Erythroblast (primary cell): ENCODE results near the gene CCNY.
"Not testable (repeated sequence)": the region's sequence is repeated elsewhere in the genome, so short reads cannot be mapped to it uniquely, and the experiment has no call there.

ENCODE experiments used
- DNase-seq, 2 experiments: peaks; one replicate each; lab custom pipeline; 2025; lab: John Stamatoyannopoulos, UW
- GATA1 ChIP-seq: IDR thresholded peaks from 2 replicates; pipeline ENCODE4 v1.6.1; 2011; ENCODE audit warnings: low read depth, mild to moderate bottlenecking, control low read depth, low read length, moderate library complexity
- POLR2A ChIP-seq: IDR thresholded peaks from 2 replicates; pipeline ENCODE4 v1.6.1; 2011; ENCODE audit warnings: mild to moderate bottlenecking, low read length

Gene CCNY

DNA sequence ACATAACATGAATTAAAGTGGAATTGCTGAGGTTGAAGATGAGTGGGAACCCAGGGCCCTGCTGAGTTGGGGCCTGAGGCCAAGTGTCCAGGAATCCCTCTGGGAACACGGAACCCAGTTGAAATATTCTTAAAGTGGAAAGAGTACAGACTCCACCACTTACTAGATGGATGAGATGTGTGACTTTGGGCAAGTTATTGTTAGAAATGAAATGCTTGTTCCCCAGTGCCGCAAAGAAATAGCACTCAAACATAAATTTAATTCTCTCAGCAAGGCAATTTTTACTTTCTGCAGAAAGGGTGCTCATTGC is 54.5 kb downstream of the CCNY start:
- TF ChIP-seq GATA1 (no peak), POLR2A (no peak)
- DNase-seq, result no peak

DNA sequence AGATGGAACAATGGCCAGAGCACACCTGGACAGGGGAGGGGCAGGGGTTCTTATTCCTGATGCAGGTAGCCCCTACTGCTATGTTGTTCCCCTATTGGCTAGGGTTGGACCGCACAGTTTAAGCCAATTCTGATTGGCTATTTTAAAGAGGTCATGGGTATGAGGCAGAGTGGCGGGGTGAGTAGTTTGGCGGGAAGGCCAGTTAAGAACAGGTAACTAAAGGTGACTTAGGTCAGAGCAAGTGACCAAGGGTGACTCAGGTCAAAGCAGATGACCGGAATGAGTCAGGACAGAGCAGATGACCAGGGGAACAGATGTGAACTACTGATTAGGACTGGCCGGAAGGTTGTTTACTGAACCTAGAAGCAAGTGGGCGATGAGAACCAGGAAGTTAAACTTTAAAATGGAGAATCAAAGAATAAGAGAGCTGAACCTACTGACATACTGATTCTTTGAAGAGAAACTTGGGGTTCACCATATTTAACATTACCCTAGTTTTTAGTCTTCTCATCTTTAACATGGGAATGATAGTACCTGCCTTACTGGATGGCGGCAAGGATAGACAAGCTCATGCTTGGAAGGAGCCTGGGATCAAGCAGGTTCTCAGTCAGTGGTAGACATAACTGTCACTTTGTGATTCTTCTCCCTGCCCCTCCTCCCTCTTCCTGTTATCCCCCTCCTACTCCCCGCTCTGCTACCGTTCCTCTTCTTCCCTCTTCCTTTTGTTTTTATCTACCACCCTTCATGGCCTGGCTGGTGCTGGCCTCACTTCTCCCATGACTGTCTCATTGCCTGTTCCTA is 55.0 kb downstream of the CCNY start:
- DNase-seq, result peak; percentile 13 to 45
- TF ChIP-seq POLR2A (no peak), GATA1 (no peak)

DNA sequence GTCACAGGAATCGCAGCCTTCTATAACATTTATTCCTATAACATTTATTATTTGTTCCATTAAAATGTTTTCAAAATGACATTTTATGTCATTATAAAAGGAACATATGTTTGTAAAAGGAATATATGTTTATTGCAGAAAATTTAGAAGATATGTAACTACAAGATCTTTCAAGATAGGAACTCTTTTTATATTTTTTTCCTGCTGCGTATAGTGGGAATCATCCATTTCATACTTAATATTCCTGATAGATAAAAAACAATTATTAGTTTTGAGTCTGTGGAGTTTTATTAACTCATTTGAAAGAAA is 55.6 kb downstream of the CCNY start:
- DNase-seq, result no peak
- no peak for TF ChIP-seq POLR2A
- no peak for TF ChIP-seq GATA1

DNA sequence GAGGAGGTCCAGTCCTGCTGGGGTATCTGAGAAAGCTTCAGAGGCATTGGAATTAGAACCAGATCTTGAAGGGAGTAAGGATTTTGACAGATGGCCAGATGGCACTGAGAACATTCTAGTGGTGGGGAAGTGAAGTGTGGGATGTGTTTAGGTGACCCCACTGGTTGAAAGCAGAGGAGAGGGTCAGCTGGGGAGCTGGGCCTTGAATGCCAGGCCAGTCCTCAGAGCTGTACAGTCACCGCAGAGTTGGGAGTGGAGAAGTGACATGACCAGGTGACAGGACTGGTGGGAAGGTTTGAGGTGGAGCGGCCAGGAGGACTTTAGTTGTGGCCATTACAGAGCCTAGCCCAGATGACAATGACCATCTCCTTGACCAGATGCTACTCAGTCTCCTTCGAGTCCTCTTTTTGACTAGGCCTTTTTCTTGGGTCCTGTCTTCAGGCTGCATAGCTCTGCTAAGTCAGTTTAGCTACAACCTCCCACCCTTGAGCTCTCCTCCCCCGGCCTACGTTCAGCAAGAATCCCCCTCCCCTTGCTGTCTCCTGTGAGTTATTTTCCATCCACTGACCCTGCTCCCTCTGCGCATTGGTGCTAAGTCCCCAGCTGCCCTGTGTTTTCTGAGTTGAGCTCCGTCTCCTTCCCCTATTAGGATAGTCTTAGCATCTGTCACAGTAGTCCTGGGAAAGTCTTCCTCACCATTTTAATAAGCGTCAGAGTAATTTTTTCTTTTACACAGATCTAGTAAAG is 56.3 kb downstream of the CCNY start:
- DNase-seq, result no peak
- TF ChIP-seq POLR2A, result no peak
- no peak for TF ChIP-seq GATA1

DNA sequence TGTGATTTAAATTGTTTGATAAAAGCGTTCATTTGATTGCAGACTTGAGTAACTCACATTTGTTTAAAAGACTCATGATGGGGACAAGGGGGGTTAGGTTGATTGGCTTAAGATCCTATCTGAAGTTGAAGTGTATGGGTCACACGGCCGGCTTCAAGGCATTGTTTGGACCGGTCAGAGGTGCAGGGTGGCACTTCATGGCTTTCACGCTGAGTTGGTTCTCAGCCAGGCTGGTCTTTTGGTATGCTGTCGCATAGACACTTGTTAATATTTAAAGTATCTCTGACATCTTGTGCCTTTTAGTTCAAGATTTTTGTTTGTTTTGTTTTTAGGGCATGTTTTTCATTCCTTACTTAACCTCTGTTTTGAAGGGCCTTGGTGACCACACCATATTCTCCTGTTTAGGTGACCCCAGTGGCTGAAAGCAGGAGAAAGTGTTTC is 58.1 kb downstream of the CCNY start:
- no peak for DNase-seq
- TF ChIP-seq POLR2A (no peak), GATA1 (no peak)

DNA sequence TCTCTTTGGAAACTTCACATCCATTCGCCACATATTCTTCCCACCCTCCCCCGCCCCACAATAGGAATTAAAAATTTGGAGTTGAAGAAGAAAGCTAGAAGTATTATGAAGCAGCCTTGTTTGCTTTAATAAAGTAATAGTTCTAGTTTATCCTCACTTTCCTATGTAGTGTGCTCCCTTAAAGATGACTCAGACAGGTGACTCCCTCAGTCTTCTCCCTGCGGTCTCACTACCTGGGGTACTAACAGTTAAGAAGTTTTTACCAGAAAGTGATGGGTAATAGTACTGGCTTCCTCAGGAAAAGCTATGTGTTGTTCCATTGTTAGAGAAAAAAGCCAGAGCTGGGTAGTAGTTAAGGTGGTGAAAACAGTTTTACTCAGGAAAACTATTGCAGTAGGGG is 58.6 kb downstream of the CCNY start:
- no peak for DNase-seq
- TF ChIP-seq GATA1 (no peak), POLR2A (no peak)

DNA sequence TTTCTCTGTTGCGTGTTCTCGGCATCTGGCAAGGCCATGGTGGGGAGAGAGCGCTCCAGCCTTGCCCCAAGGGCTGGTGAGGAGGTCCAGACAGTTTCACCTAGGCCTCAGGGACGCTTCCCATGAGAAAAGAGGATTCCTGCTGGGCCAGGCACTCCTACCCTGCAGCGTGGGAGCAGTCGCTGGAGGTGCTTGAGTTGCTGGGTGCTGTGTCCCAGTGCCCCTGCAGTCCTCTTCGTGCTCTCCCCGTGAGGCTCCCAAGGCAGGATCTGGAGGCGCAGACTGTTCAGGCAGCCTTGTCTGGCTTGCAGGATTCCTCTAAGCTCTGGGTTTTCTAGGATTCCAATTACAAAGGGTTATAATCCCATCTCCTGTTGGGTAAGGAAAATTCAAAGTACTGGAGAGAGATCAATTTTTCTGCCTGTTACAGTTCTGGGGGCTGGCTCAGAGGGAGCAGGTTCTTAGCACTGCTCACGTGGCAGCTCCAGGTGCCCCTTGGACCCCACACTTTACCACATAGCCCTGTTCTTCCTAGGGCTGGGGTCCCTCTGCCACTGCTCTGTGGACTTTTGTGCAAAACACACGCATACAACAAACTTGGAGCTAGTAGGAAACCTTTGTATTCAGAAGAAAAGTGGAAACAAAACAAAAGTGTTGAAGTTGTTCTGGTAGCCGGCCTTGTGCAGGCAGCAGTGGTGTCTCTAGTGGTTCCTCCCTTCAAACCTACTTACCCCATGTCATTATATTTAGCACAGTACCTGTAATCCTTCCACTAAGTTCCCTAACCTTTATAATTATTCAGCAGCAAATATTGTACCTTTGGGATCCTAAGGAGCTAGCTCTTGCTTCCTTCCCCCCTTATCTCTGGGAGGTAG is 60.5 kb downstream of the CCNY start:
- DNase-seq, result no peak
- TF ChIP-seq GATA1 (no peak), POLR2A (no peak)

DNA sequence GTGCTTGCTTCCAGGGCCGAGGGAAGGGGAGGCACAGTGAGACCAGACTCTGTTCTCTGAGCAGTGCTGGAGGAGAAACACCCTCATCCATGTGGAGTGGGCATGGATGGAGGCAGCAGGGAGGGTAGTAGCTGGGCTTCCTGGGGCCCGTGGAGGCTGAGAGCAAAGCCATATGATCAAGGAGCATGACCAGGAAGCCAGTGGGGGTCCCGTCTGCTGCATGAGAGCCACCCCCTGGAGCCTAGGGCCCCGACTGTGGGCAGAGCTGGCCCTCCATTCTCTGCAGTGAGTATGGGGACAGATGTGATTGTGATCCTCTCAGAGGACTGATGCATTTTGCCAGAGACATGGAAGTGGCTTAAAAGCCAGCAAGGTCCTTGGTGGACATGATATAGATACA is 61.6 kb downstream of the CCNY start:
- no peak for DNase-seq
- no peak for TF ChIP-seq GATA1
- TF ChIP-seq POLR2A, result no peak

DNA sequence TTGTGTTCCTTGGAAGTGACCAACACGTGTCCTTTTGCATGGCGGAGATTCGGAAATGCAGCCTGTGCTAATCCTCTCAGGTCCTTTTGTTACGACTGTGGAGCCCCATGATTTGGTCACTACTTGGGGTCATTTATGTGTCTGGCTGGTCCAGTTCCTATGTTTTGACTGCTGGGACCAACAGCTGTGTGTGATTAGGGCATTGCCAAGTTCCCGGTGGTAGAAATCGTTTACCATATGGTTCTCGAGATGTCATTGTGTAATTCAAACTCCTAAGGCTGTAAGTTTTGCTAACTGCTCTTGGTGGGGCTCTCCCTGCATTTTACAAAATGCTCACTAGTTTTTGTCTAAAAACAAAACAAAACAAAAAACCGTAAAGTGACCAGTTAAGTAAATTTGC is 62.0 kb downstream of the CCNY start:
- no peak for TF ChIP-seq POLR2A
- TF ChIP-seq GATA1, result no peak
- peak in 1 of 2 experiments; percentile 16 for DNase-seq

DNA sequence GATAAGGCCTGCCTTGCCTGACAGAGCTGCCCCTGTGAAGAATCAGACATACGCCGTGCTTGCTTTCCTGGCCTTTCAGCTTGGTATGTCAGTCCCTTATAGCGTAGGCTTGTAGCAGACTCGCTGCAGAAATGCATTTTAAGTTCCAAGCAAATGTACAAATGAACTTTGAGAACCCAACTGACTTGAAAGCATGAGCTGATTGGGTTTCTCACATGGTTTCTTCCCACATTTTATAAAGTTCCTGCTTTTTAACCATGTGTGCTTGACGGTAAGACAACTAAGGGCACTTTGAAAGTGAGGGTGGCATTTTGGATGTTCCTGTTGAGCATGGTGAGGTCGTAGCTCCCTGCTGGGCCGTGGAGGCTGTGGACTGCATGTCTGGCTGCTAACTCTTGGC is 62.6 kb downstream of the CCNY start:
- DNase-seq, result peak in 1 of 2 experiments; percentile 17
- TF ChIP-seq GATA1 (no peak), POLR2A (no peak)

DNA sequence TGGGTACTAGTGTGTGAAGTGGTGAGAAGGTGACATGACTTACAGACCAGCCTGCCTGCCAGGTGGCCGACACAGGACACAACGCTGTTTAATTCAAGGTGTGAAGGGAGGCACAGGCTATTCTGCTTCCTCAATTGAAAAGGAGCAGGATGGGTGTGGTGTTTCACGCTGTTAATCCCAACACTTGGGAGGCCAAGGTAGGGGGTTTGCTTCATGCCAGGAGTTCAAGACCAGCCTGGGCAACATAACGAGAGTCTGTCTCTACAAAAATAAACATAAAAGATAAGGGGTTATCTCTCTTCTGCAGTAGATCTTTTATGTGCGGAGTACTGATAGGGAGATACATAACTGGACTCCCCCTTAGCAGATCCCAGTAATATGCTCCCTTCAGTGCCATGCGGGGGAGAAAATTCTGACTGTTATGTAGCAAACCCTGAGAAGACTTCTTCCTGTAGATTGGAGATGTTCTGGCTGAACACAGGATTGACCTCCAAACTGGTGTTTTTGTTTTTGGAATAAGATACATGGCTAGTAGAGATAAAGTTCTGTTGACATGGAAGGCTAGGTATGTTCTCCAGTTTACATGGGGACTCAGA is 63.2 kb downstream of the CCNY start:
- TF ChIP-seq GATA1 (no peak), POLR2A (no peak)
- DNase-seq, result peak; percentile 31 to 74

DNA sequence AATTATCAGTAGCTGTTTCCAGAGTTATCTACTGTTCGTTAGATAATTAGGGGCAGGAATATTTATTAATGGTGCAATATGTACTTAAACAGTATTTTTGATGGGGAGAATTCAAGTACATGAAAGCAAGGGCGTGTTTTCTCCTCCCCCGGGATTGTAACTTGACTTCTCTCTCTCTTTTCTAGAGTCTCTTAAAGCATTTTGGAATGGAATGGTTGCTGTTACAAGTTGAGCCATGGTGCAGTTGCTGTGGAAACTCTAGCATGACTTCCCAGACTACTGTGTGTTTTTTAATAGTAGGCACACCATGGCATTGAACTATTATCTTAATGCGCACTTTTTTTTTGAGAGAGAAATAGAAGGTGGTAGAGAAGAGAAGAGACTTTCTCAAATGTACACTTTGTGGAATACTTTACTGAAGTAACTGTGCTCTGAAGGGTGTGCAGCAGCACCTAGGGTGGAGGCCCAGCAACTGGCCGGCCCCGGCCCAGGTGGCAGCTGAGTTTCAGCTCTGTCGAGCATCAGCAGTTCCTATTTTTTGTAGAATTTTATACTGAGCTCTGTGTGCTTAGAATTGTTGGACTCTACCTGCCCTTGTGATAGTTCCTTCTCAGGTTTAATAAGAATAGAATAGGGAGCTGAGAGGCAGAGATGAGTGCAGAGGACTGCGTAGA is 64.4 kb downstream of the CCNY start:
- TF ChIP-seq GATA1, result no peak
- no peak for TF ChIP-seq POLR2A
- no peak for DNase-seq

DNA sequence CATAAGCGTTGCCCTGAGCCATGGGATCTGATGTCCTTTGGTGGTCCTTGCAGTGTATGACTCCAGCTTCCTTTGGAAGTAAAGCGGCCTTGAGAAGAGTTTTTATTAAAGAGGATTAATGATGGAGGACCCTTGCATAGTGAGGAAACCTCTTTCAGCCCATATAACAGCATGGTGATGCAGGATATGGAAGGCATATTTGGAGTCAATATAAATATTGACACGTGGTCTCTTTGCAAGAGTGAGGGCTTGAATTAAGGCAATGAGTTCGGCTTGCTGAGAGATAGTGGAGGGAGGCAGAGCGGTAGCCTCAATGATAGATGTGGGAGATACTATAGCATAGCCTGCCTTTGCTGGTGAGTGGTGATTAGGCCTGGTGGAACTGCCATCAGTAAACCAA is 67.2 kb downstream of the CCNY start:
- peak in 1 of 2 experiments; percentile 14 for DNase-seq

DNA sequence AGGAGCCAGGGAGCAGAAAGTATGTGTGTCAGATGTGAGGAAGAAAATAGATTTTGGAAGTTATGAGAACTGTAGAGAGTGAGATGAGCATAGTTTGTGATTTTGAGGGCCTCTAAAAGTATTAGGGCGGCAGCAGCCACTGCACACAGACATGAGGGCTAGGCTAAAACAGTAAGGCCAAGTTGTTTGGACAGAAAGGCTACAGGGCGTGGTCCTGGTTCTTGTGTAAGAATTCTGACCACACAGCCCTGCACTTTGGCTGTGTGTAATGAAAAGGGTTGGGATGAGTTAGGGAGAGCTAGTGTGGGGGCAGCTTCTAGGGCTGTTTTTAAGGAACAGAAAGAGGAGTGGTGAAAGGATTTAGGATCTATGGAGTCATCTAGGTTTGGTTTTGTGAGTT is 67.8 kb downstream of the CCNY start:
- not testable (repeated sequence) for DNase-seq

DNA sequence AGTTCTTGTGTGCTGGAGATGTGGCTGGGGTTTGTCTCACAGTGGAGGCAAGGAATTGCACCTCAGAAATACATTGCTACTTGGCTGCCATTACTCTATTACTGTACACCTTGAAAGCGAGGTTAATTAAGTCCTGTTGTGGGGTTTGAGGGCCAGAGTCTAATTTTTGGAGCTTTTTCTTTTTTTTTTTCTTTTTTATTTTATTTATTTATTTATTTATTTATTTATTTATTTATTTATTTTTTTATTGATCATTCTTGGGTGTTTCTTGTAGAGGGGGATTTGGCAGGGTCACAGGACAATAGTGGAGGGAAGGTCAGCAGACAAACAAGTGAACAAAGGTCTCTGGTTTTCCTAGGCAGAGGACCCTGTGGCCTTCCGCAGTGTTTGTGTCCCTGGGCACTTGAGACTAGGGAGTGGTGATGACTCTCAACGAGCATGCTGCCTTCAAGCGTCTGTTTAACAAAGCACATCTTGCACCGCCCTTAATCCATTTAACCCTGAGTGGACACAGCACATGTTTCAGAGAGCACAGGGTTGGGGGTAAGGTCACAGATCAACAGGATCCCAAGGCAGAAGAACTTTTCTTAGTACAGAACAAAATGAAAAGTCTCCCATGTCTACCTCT is 69.8 kb downstream of the CCNY start:
- DNase-seq, result not testable (repeated sequence)

DNA sequence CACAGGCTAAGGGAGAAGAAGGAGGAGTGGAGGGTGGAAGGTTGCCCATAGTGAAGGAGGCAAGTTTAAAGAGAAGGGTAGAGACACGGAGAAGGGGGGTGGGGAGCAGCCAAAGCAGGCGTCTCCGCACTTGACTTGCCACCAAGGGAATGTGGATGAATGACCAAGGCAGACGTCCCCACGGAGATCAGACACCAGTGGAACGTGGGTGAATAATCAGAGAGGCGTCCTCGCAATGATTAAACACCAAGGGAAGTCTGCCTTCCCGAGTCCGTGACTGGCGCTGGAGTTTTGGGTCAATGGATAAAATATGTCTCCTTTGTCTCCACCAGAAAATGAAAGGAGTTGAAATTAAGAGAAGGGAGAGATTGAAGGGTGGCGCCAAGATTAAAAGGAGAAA is 71.4 kb downstream of the CCNY start:
- DNase-seq, result not testable (repeated sequence)
